GM12878 (cell line): ENCODE results near the gene RABEP2. TPM values are rescaled to one million over a fixed set of nuclear protein-coding genes. Genes with fewer than 3 reads are reported as not detected.

Experiments used
- BRCA1 ChIP-seq: IDR thresholded peaks from 2 replicates; pipeline ENCODE4 v1.6.1; 2011; ENCODE audit warnings: low read depth, low read length, improper control_type of control experiment
- E2F8 ChIP-seq: fragments of 450-650 bp; IDR thresholded peaks from 2 replicates; pipeline ENCODE4 v1.6.1; 2018; ENCODE audit warnings: mild to moderate bottlenecking, low read depth, moderate library complexity; ENCODE audit not compliant: partially characterized antibody
- IRF3 ChIP-seq: fragments of 450-650 bp; IDR thresholded peaks from 2 replicates; pipeline ENCODE4 v1.6.1; 2014; ENCODE audit warnings: mild to moderate bottlenecking
- RELA ChIP-seq: fragments of 450-650 bp; IDR thresholded peaks from 2 replicates; pipeline ENCODE4 v1.8.0; 2014; ENCODE audit warnings: borderline replicate concordance; ENCODE audit not compliant: partially characterized antibody
- SMAD1 ChIP-seq: fragments of 450-650 bp; IDR thresholded peaks from 2 replicates; pipeline ENCODE4 v1.6.1; 2018; ENCODE audit warnings: mild to moderate bottlenecking, low read depth; ENCODE audit not compliant: partially characterized antibody
- SMC3 ChIP-seq: IDR thresholded peaks from 2 replicates; pipeline ENCODE4 v1.6.1; 2011; ENCODE audit warnings: low read length, improper control_type of control experiment, borderline replicate concordance
- SP1 ChIP-seq: IDR thresholded peaks from one replicate; pipeline ENCODE4 v1.6.1; 2011; ENCODE audit warnings: low read depth, low read length
- USF1 ChIP-seq: IDR thresholded peaks from 2 replicates; pipeline ENCODE4 v1.6.1; 2011; ENCODE audit warnings: borderline replicate concordance, low read depth, mild to moderate bottlenecking, moderate library complexity, mixed read lengths, low read length; ENCODE audit not compliant: insufficient read depth; ENCODE audit errors: extremely low read length
- YBX1 ChIP-seq: fragments of 450-650 bp; IDR thresholded peaks from 2 replicates; pipeline ENCODE4 v1.6.1; 2016; ENCODE audit warnings: antibody characterized with exemption
- ZBED1 ChIP-seq: IDR thresholded peaks from 2 replicates; pipeline ENCODE4 v1.6.1; 2016; ENCODE audit warnings: borderline replicate concordance
- ZNF384 ChIP-seq: IDR thresholded peaks from 2 replicates; pipeline ENCODE4 v1.6.1; 2012; ENCODE audit warnings: low read depth, mild to moderate bottlenecking, low read length, improper control_type of control experiment, borderline replicate concordance
- polyA plus RNA-seq, 11 experiments: library from polyadenylated mRNA; depleted of rRNA in 4 of 11; unstranded in 6 of 11; stranded (reverse) in 5 of 11; fragments of >200 nt; fragmentation: Nextera tagmentation in 4 of 11; fragmentation: Illumina TruSeq in 1 of 11; extraction: Ambion mirVana in 4 of 11; extraction: Trizol in 1 of 11; gene quantifications; 1 replicate in 1 of 11; 2 replicates in 10 of 11; pipeline versions ENCODE4 v1.2.1 to v1.2.3, GENCODE V29; 2011 to 2016; ENCODE audit warnings: inconsistent platforms in 2 of 11, missing spikeins in 2 of 11, low read depth in 1 of 11
- total RNA-seq, 4 experiments: library from RNA; depleted of rRNA in 3 of 4; stranded (reverse); fragments of >200 nt in 3 of 4; fragmentation: Illumina TruSeq in 1 of 4; extraction: Trizol in 1 of 4; gene quantifications; 2 replicates each; pipeline versions ENCODE4 v1.2.1 to v1.2.3, GENCODE V29; 2013 to 2021
- TF ChIP-seq, protein P1 (sequence below): fragments of 450-650 bp; IDR thresholded peaks from 2 replicates; pipeline ENCODE4 v1.6.1; 2017; ENCODE audit warnings: mild to moderate bottlenecking, low read depth, inconsistent platforms; ENCODE audit not compliant: poor library complexity, severe bottlenecking
- TF ChIP-seq, protein P2 (sequence below): IDR thresholded peaks from 2 replicates; pipeline ENCODE4 v1.6.1; 2011; ENCODE audit warnings: low read depth, mild to moderate bottlenecking, low read length, moderate library complexity, borderline replicate concordance; ENCODE audit errors: extremely low read depth
- TF ChIP-seq, protein P3 (sequence below): fragments of 450-650 bp; IDR thresholded peaks from 2 replicates; pipeline ENCODE4 v1.6.1; 2018; ENCODE audit warnings: borderline replicate concordance, mild to moderate bottlenecking; ENCODE audit not compliant: partially characterized antibody

The RABEP2 gene
- total and polyA plus RNA-seq, 10 of the 15 experiments (the other 5 are each of a cell fraction or from before 2014, with no cell fraction given): 0.47 to 33.2 (median 18.6) TPM

- TF ChIP-seq IRF3 (peak; percentile 97), BRCA1 (peak; percentile 11; the same call in 1 of the 2 replicates), USF1 (no peak), SP1 (peak; percentile 99), ZBED1 (no peak), SMAD1 (no peak), RELA (no peak), SMC3 (no peak), ZNF384 (no peak), YBX1 (no peak), E2F8 (peak; percentile 91)
- TF ChIP-seq, protein P1, sequence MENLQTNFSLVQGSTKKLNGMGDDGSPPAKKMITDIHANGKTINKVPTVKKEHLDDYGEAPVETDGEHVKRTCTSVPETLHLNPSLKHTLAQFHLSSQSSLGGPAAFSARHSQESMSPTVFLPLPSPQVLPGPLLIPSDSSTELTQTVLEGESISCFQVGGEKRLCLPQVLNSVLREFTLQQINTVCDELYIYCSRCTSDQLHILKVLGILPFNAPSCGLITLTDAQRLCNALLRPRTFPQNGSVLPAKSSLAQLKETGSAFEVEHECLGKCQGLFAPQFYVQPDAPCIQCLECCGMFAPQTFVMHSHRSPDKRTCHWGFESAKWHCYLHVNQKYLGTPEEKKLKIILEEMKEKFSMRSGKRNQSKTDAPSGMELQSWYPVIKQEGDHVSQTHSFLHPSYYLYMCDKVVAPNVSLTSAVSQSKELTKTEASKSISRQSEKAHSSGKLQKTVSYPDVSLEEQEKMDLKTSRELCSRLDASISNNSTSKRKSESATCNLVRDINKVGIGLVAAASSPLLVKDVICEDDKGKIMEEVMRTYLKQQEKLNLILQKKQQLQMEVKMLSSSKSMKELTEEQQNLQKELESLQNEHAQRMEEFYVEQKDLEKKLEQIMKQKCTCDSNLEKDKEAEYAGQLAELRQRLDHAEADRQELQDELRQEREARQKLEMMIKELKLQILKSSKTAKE: peak; percentile 69
- TF ChIP-seq, protein P2, sequence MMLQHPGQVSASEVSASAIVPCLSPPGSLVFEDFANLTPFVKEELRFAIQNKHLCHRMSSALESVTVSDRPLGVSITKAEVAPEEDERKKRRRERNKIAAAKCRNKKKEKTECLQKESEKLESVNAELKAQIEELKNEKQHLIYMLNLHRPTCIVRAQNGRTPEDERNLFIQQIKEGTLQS: no peak
- TF ChIP-seq, protein P3, sequence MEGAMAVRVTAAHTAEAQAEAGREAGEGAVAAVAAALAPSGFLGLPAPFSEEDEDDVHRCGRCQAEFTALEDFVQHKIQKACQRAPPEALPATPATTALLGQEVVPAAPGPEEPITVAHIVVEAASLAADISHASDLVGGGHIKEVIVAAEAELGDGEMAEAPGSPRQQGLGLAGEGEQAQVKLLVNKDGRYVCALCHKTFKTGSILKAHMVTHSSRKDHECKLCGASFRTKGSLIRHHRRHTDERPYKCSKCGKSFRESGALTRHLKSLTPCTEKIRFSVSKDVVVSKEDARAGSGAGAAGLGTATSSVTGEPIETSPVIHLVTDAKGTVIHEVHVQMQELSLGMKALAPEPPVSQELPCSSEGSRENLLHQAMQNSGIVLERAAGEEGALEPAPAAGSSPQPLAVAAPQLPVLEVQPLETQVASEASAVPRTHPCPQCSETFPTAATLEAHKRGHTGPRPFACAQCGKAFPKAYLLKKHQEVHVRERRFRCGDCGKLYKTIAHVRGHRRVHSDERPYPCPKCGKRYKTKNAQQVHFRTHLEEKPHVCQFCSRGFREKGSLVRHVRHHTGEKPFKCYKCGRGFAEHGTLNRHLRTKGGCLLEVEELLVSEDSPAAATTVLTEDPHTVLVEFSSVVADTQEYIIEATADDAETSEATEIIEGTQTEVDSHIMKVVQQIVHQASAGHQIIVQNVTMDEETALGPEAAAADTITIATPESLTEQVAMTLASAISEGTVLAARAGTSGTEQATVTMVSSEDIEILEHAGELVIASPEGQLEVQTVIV: peak; percentile 81
These were observed 25.8 kb upstream of the RABEP2 start, which contains the start of gene NFATC2IP (continued) for GRCh38 chr16:28950648-28951409.
